Activated naive CD8-positive, alpha-beta T cell (primary cell): ENCODE results near the gene C1QTNF6.
A peak's percentile ranks its signal among the peaks of the same experiment; 100 is the strongest.

ENCODE experiments used
- H3K27ac Mint-ChIP-seq: one replicate; pipeline ENCODE4 v1.8.0; 2021; ENCODE audit warnings: mixed read lengths
- H3K27me3 Mint-ChIP-seq: one replicate; pipeline ENCODE4 v1.8.0; 2021; ENCODE audit warnings: mixed read lengths
- H3K36me3 Mint-ChIP-seq: one replicate; pipeline ENCODE4 v1.8.0; 2021; ENCODE audit warnings: mixed read lengths
- H3K4me1 Mint-ChIP-seq: one replicate; pipeline ENCODE4 v1.8.0; 2021; ENCODE audit warnings: low read depth, mixed read lengths
- H3K4me3 Mint-ChIP-seq: one replicate; pipeline ENCODE4 v1.8.0; 2021; ENCODE audit warnings: mild to moderate bottlenecking, mixed read lengths
- H3K9me3 Mint-ChIP-seq: one replicate; pipeline ENCODE4 v1.8.0; 2021; ENCODE audit warnings: low read depth, mixed read lengths

The C1QTNF6 gene

GRCh38 chr22:37213941-37214730 is 26.1 kb upstream of the C1QTNF6 start:
- H3K4me1 Mint-ChIP-seq: peaks cover 65% of the 10 kb centered on the region
- H3K4me3 Mint-ChIP-seq: no peak overlapping the region
- H3K36me3 Mint-ChIP-seq: peaks cover 7% of the 10 kb centered on the region
- no peaks in the 10 kb centered on the region for H3K27me3 Mint-ChIP-seq
- no peaks in the 10 kb centered on the region for H3K9me3 Mint-ChIP-seq
- H3K27ac Mint-ChIP-seq: peak overlapping the region; percentile 22

- Mint-ChIP-seq H3K4me3 (no peak overlapping the region), H3K4me1 (peaks cover 65% of the 10 kb centered on the region), H3K27ac (no peak overlapping the region), H3K27me3 (no peaks in the 10 kb centered on the region), H3K36me3 (peaks cover 7% of the 10 kb centered on the region), H3K9me3 (no peaks in the 10 kb centered on the region)
Measured at GRCh38 chr22:37213218-37213855, 25.3 kb upstream of the C1QTNF6 start.

DNA sequence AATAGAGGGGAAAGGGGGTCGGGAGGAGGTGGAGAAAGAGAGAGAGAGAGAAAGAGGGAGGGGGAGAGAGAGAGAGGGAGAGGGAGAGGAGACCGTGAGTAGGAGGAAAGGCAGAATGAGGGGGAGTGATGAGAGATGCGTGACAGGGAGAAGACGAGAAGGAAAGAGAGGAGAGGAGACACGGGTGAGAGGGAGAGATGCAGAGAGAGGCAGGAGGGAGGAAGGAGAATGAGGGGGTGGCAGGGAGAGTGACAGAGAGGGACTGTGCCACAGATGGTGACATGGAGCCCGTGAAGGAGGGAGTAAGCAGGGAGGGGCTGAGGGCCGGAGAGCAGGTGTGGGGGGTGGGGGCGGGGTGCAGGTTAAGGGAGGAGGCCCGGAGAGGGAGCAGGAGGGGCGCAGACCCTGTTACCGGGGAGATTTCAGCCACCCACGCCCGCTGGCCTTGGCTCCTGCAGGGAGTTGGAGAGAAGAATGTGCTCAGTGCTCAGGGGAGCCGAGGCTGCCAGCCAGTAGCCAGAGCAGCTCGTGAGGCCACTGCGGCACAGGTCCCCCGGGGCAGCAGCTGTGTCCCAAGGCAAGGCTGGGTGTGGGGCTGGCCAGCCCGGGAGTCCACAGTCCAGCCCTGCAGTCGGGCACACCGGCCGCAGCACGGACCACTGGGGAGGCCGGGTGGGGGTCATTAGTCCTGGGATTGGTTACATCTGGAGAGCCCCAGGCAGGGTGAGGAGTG is 24.3 kb upstream of the C1QTNF6 start, which contains the start of gene SSTR3:
SSTR3 (minus strand) TSS at position 304 of the 733 bp plus-strand sequence. CDS start 4,674 bp downstream, outside the sequence.
- H3K36me3 Mint-ChIP-seq: peaks cover 4% of the 10 kb centered on the region
- no peak within 1 kb of the TSS for H3K27ac Mint-ChIP-seq
- H3K27me3 Mint-ChIP-seq: no peaks in the 10 kb centered on the region
- H3K4me3 Mint-ChIP-seq: no peak within 1 kb of the TSS
- peaks cover 65% of the 10 kb centered on the region for H3K4me1 Mint-ChIP-seq
- no peaks in the 10 kb centered on the region for H3K9me3 Mint-ChIP-seq

GRCh38 chr22:37211866-37212173 is 23.8 kb upstream of the C1QTNF6 start:
- H3K36me3 Mint-ChIP-seq: peaks cover 4% of the 10 kb centered on the region
- no peaks in the 10 kb centered on the region for H3K27me3 Mint-ChIP-seq
- no peak overlapping the region for H3K4me3 Mint-ChIP-seq
- no peaks in the 10 kb centered on the region for H3K9me3 Mint-ChIP-seq
- H3K4me1 Mint-ChIP-seq: peaks cover 61% of the 10 kb centered on the region
- H3K27ac Mint-ChIP-seq: no peak overlapping the region

DNA sequence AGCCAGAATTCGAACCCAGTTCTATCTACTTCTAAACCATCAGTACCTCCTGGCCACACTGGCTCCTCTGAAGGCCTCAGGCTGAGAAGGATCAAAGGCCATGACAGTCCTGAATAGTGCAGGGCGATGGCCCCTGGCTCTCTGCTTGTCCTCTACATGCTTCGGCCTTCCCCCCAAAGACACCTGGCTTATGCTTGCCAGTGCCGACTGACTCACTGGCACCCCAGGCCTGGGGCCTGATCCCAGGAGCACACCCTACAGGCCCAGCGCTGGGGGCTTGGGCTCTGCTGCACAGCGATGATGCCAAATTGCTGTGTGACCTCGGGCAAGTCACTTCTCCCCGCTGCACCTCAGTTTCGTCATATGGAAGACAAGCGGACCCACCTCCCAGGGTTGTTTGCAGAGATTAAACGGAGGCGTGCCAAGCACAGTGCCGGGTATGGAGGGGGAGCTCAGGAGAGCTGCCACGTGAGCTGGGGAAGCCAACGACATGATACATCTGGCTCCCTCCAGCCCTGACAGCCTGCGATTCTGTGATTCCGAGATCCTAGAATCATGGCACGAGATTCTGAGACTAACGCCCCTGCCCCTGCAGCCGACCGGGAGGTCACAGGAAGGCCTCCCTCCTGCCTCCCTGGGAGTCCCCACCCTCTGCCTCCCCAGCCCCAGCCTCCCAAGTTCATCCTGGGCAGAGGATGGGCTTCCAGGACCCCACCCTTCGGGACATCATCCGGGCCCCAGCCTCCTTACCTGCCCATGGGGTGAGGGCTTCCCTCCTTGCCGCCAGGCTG is 23.2 kb upstream of the C1QTNF6 start:
- peak overlapping the region; percentile 50 for H3K27ac Mint-ChIP-seq
- peaks cover 56% of the 10 kb centered on the region for H3K4me1 Mint-ChIP-seq
- peaks cover 4% of the 10 kb centered on the region for H3K36me3 Mint-ChIP-seq
- no peaks in the 10 kb centered on the region for H3K9me3 Mint-ChIP-seq
- H3K4me3 Mint-ChIP-seq: no peak overlapping the region
- H3K27me3 Mint-ChIP-seq: no peaks in the 10 kb centered on the region

DNA sequence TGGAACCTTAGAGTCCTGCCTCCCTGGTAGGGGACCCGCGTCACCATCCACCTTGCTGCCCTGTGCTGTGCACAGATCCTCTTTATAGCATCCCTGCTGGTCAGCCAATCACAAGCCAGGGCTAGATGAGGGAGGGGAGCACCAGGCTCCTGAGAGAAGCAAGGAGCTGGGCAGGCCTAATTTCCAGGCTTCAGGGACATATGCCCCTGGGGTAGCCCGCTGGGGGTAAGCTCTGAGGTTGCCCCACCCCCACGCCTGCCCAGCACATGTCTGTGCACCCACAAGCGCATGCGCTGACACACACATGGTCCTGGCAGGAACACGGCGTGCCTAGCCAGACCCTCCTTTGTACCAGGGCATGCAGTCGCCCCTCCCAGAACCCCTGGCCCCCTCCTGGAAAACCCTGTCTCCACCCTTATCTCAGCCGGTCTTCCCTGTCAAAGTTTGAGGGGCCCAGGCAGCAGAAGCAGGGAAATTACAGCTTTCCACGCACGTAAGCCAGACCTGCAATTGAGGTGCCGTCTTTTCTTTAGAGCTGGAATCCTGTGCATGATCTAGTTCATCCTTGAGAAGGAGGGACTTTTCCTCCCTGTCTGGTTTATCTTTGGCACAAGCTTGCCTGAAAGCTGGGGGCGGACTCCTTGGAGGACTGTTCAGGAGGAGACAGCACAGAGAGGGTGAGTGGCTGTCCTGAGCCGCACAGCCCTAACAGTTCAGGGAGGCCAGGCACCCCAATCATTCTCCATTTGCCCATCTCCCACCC is 22.2 kb upstream of the C1QTNF6 start:
- no peaks in the 10 kb centered on the region for H3K36me3 Mint-ChIP-seq
- no peaks in the 10 kb centered on the region for H3K9me3 Mint-ChIP-seq
- no peak overlapping the region for H3K4me3 Mint-ChIP-seq
- no peaks in the 10 kb centered on the region for H3K27me3 Mint-ChIP-seq
- H3K27ac Mint-ChIP-seq: peak overlapping the region; percentile 66
- peaks cover 58% of the 10 kb centered on the region for H3K4me1 Mint-ChIP-seq

GRCh38 chr22:37209140-37209845 is 21.2 kb upstream of the C1QTNF6 start:
- no peaks in the 10 kb centered on the region for H3K27me3 Mint-ChIP-seq
- H3K36me3 Mint-ChIP-seq: no peaks in the 10 kb centered on the region
- H3K9me3 Mint-ChIP-seq: no peaks in the 10 kb centered on the region
- H3K4me1 Mint-ChIP-seq: peaks cover 60% of the 10 kb centered on the region
- no peak overlapping the region for H3K4me3 Mint-ChIP-seq
- H3K27ac Mint-ChIP-seq: peak overlapping the region; percentile 64

- Mint-ChIP-seq H3K4me3 (peak overlapping the region; percentile 27), H3K27ac (peak overlapping the region; percentile 64), H3K4me1 (peaks cover 56% of the 10 kb centered on the region), H3K27me3 (no peaks in the 10 kb centered on the region), H3K36me3 (no peaks in the 10 kb centered on the region), H3K9me3 (no peaks in the 10 kb centered on the region)
Measured at GRCh38 chr22:37208401-37209139, 20.5 kb upstream of the C1QTNF6 start.

- peaks cover 55% of the 10 kb centered on the region for H3K4me1 Mint-ChIP-seq
- H3K4me3 Mint-ChIP-seq: peak overlapping the region; percentile 27
- H3K27me3 Mint-ChIP-seq: no peaks in the 10 kb centered on the region
- no peaks in the 10 kb centered on the region for H3K36me3 Mint-ChIP-seq
- peak overlapping the region; percentile 25 for H3K27ac Mint-ChIP-seq
- H3K9me3 Mint-ChIP-seq: no peaks in the 10 kb centered on the region
Measured at GRCh38 chr22:37207981-37208380, 19.9 kb upstream of the C1QTNF6 start.

DNA sequence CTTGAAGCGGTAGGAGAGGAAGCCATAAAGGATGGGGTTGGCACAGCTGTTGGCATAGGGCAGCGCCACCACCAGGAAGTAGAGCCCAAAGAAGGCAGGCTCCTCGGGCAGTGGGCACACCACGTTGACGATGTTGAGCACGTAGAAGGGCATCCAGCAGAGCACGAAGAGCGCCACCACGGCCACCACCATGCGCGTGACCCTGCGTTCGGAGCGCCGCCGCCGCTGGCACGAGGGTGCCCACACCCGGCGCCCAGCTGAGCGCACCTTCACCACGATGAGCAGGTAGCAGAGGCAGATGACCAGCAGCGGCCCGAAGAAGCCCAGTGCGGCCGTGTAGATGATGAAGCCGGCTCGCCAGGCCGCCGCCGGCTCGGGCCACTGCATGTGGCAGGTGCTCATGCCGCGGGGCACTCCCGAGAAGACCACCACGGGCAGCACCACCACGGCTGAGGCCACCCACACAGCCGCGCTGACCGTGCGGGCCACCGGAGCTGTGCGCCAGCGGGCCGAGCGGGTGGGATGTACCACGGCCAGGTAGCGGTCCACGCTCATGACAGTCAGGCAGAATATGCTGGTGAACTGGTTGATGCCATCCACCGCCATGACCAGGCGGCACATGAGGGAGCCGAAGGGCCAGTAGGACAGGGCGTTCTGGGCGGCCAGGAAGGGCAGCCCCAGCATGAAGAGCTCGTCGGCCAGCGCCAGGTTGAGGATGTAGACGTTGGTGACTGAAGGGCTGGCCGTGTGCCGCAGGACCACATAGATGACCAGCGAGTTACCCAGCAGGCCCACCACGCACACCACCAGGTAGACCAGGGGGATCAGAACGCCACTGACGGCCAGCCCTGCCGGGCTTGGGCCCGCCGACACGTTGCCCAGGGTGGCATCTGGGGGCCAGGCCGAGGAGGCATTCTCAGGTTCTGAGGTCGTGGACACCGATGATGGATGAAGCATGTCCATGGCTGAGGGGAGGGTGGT is 19.1 kb upstream of the C1QTNF6 start:
- no peak overlapping the region for H3K4me3 Mint-ChIP-seq
- H3K27me3 Mint-ChIP-seq: no peaks in the 10 kb centered on the region
- H3K4me1 Mint-ChIP-seq: peaks cover 52% of the 10 kb centered on the region
- peak overlapping the region; percentile 22 for H3K27ac Mint-ChIP-seq
- no peaks in the 10 kb centered on the region for H3K36me3 Mint-ChIP-seq
- H3K9me3 Mint-ChIP-seq: no peaks in the 10 kb centered on the region

DNA sequence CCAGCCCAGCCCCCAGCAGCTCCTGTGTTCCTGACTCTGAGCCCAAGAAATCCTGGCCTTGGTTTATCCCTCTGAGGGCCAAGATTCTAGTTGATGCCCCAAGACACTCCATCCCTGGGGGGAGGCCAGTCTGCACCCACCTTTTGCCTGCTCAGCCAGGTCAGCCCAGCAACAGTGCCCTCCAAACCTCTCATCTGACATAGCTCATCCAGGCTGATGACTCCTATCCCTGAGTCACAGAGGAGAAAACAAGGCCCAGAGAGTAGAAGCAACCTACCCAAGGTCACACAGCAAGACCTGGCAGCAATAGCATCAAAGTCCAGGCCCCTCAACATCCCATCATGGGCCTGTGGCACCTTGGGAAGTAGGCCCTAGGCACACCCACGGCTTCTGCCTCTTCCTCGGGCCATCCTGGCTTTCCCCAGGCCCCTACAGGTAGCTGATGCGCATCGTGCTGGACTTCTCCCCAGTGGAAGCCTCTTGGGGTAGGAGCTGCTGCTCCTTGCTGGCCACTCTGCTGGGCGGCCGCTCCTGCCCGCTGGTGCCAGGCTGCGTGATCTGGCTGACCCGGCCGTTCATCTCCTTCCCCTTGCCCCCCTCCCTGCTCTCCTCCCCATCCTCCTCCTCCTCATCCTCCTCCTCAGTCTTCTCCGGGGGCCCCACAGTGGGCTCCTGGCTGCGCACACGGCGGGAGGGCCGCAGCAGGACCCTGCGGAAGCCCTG is 18.2 kb upstream of the C1QTNF6 start:
- no peak overlapping the region for H3K4me3 Mint-ChIP-seq
- peak overlapping the region; percentile 34 for H3K27ac Mint-ChIP-seq
- no peaks in the 10 kb centered on the region for H3K27me3 Mint-ChIP-seq
- peaks cover 55% of the 10 kb centered on the region for H3K4me1 Mint-ChIP-seq
- no peaks in the 10 kb centered on the region for H3K9me3 Mint-ChIP-seq
- no peaks in the 10 kb centered on the region for H3K36me3 Mint-ChIP-seq

DNA sequence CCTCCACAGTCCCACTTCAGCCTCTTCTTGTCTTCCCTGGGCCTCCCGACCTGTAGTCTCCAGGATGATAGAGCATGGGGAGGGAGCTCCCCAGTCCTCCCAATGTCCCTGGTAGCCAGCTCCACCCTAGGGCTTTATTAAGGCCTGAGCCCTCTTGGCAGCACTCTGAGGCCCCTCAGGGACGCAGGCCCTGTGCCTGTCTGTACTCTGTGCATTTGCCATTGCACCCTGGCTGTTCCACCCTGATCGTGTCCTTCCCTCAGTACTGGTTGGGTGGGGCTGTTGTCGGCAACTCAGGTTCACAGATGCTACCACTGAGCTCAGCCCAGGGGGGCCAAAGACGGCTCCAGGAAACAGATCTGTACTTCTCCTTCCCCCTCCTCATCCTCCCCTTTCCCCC is 17.0 kb upstream of the C1QTNF6 start:
- Mint-ChIP-seq H3K4me3 (no peak overlapping the region), H3K27ac (peak overlapping the region; percentile 28), H3K36me3 (no peaks in the 10 kb centered on the region), H3K4me1 (peaks cover 50% of the 10 kb centered on the region), H3K27me3 (no peaks in the 10 kb centered on the region), H3K9me3 (no peaks in the 10 kb centered on the region)
